HG03025 (cell line): Measurements from ENCODE around the gene LHPP.
A peak's percentile ranks its signal among the peaks of the same experiment; 100 is the strongest.
"Not testable (repeated sequence)": the region's sequence is repeated elsewhere in the genome, so short reads cannot be mapped to it uniquely, and the experiment has no call there.

Source experiments
- ATAC-seq: cut with Tn5 transposase; IDR thresholded peaks from one replicate; pipeline ENCODE4 v1.9.1; 2021; ENCODE audit warnings: mild to moderate bottlenecking, moderate library complexity; ENCODE audit not compliant: unreplicated experiment, low FRiP score

The LHPP gene

GRCh38 chr10:124547647-124548168, 86.1 kb downstream of the LHPP start:
- ATAC-seq = no peak

GRCh38 chr10:124549171-124549570, 87.5 kb downstream of the LHPP start:
- not testable (repeated sequence) for ATAC-seq

GRCh38 chr10:124550293-124551034, 88.8 kb downstream of the LHPP start:
- ATAC-seq = peak; percentile 64

- no peak for ATAC-seq
These were observed 89.5 kb downstream of the LHPP start for GRCh38 chr10:124551097-124551496.

- no peak for ATAC-seq
These were observed 90.1 kb downstream of the LHPP start for GRCh38 chr10:124551755-124552154.

GRCh38 chr10:124552691-124553276, 91.2 kb downstream of the LHPP start:
- ATAC-seq = no peak

- no peak for ATAC-seq
These were observed 92.6 kb downstream of the LHPP start for GRCh38 chr10:124554085-124554858.

- ATAC-seq = no peak
These were observed 95.5 kb downstream of the LHPP start for GRCh38 chr10:124557167-124557566.

- ATAC-seq = no peak
These were observed 96.2 kb downstream of the LHPP start for GRCh38 chr10:124557648-124558338.

GRCh38 chr10:124558339-124559321, 97.0 kb downstream of the LHPP start:
- ATAC-seq = no peak

GRCh38 chr10:124559372-124560132, 97.9 kb downstream of the LHPP start:
- ATAC-seq = no peak

- ATAC-seq = no peak
These were observed 98.9 kb downstream of the LHPP start for GRCh38 chr10:124560377-124561105.

GRCh38 chr10:124561206-124561605, 99.6 kb downstream of the LHPP start:
- ATAC-seq = no peak

GRCh38 chr10:124562425-124563060, 100.9 kb downstream of the LHPP start:
- ATAC-seq = no peak

GRCh38 chr10:124563320-124564040, 101.9 kb downstream of the LHPP start:
- ATAC-seq = no peak

GRCh38 chr10:124564881-124565280, 103.3 kb downstream of the LHPP start:
- no peak for ATAC-seq
